DND-41 (cell line): ENCODE results near the gene NTM.

Source experiments
- CTCF ChIP-seq: IDR thresholded peaks from 2 replicates; pipeline ENCODE4 v1.5.1; 2012; ENCODE audit warnings: borderline replicate concordance, low read length, moderate library complexity, mild to moderate bottlenecking; ENCODE audit not compliant: poor library complexity, severe bottlenecking; ENCODE audit errors: extremely low read depth
- EZH2 ChIP-seq: IDR thresholded peaks from 3 replicates; pipeline ENCODE4 v1.6.1; 2012; ENCODE audit warnings: borderline replicate concordance, low read depth, mild to moderate bottlenecking, moderate library complexity, low read length, inconsistent platforms; ENCODE audit not compliant: severe bottlenecking

DNA sequence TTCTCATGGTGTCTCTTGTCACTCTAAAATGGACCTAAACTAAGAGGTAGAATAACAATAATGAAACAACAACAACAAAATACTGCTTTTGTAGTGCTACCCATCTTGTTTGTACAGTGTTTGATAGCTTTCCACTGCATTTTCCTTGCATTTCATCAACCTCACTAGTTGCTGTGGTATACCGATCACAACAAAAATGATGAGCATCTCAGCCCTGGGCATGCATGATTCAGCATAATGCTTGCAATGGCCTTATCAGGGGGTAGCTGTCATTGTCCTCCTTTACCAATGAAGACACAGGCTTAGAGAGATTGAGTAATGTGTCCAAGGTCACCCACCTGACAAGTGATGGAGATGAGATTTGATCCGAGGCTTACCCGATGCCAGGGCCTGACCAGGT is 682.5 kb downstream of the NTM start:
- TF ChIP-seq CTCF (no peak), EZH2 (no peak)
